HepG2 (cell line): Measurements from ENCODE around the gene TOP2A. TPM values are rescaled to one million over a fixed set of nuclear protein-coding genes. Genes with fewer than 3 reads are reported as not detected.
A peak's percentile ranks its signal among the peaks of the same experiment; 100 is the strongest.

Source experiments
- ATAC-seq: fragments of 200-7000 bp; cut with Tn5 transposase; 3 replicates; pipeline ENCODE4 v1.9.1; 2020; ENCODE audit warnings: mild to moderate bottlenecking, moderate library complexity
- BruUV-seq: library from RNA; stranded (reverse); fragments of 400-500 nt; replicated peaks from 2 replicates; lab custom pipeline; 2021; lab: Mats Ljungman, UMichigan
- CTCF ChIA-PET: fragments of 300-600 bp; formaldehyde crosslinking; extraction: SDS; loops from one replicate; lab custom pipeline; 2021; ENCODE audit warnings: low total read pairs, inconsistent platforms, low intra/inter-chr PET ratio; lab: Yijun Ruan, JAX
- POLR2A ChIA-PET: fragments of 350-600 bp; sonication (Branson Sonifier 250); formaldehyde crosslinking; loops from one replicate; lab custom pipeline; 2020; ENCODE audit warnings: antibody characterized with exemption, inconsistent platforms; lab: Yijun Ruan, JAX
- DNase-seq: peaks from one replicate; pipeline ENCODE4 v3.0.0-alpha.2; 2015; ENCODE audit warnings: low spot score
- FAIRE-seq: peaks from 3 replicates; lab custom pipeline; 2011; peaks lifted over from hg19 to GRCh38; lab: Jason Lieb, UNC
- H2AFZ ChIP-seq: one replicate; pipeline ENCODE4 v1.6.1; 2011; ENCODE audit warnings: low read length, inconsistent platforms
- H3K27ac ChIP-seq: fragments of 300-600 bp; 3 replicates; pipeline ENCODE4 v1.8.0; 2011; ENCODE audit warnings: mixed run types, mild to moderate bottlenecking, mixed read lengths, low read length, inconsistent platforms; ENCODE audit not compliant: insufficient read depth; ENCODE audit errors: extremely low read length
- H3K27me3 ChIP-seq, 2 experiments: fragments of 200-600 bp in 1 of 2; 2 replicates in 1 of 2; 3 replicates in 1 of 2; pipeline versions ENCODE4 v1.6.0 to v1.8.0; 2011; ENCODE audit warnings: low read length in 2 of 2, mild to moderate bottlenecking in 2 of 2, moderate library complexity in 2 of 2, inconsistent platforms in 1 of 2; ENCODE audit not compliant: insufficient read depth in 2 of 2, control insufficient read depth in 1 of 2
- H3K36me3 ChIP-seq, 2 experiments: fragments of 200-600 bp in 1 of 2; replicated peaks in 1 of 2; 2 replicates in 1 of 2; 3 replicates in 1 of 2; pipeline versions ENCODE4 v1.5.1 to v1.8.0; 2011; ENCODE audit warnings: low read length in 2 of 2, inconsistent platforms in 1 of 2; ENCODE audit not compliant: insufficient read depth in 2 of 2, control insufficient read depth in 1 of 2
- H3K4me1 ChIP-seq: 2 replicates; pipeline ENCODE4 v1.5.1; 2012; ENCODE audit warnings: low read length, inconsistent platforms; ENCODE audit not compliant: insufficient read depth
- H3K4me2 ChIP-seq: 2 replicates; pipeline ENCODE4 v1.6.0; 2011; ENCODE audit warnings: low read depth, low read length, inconsistent platforms
- H3K4me3 ChIP-seq, 3 experiments: fragments of 200-600 bp in 1 of 3; sonication (generic), shearing (Covaris generic) in 1 of 3; replicated peaks in 1 of 3; 2 replicates each; pipeline ENCODE4 v1.5.1; 2011 to 2016; ENCODE audit warnings: low read length in 3 of 3, inconsistent platforms in 2 of 3, low read depth in 2 of 3, mild to moderate bottlenecking in 2 of 3, control low read depth in 1 of 3, mixed read lengths in 1 of 3; ENCODE audit not compliant: insufficient read depth in 1 of 3
- H3K79me2 ChIP-seq: one replicate; pipeline ENCODE4 v1.6.1; 2011; ENCODE audit warnings: low read length, inconsistent platforms; ENCODE audit not compliant: insufficient read depth
- H3K9ac ChIP-seq: 2 replicates; pipeline ENCODE4 v1.6.0; 2011; ENCODE audit warnings: mild to moderate bottlenecking, low read depth, low read length, inconsistent platforms; ENCODE audit not compliant: insufficient read depth
- H3K9me3 ChIP-seq: 2 replicates; pipeline ENCODE4 v1.5.1; 2012; ENCODE audit warnings: mild to moderate bottlenecking, low read length
- H4K20me1 ChIP-seq: 2 replicates; pipeline ENCODE4 v1.6.0; 2011; ENCODE audit warnings: inconsistent platforms, mild to moderate bottlenecking, low read length, moderate library complexity; ENCODE audit not compliant: insufficient read depth
- ASH2L ChIP-seq: fragments of 300-600, 200-600 bp; sonication (generic); IDR thresholded peaks from 2 replicates; pipeline ENCODE4 v1.7.0; 2017; ENCODE audit warnings: low read depth, mild to moderate bottlenecking, moderate library complexity, mixed read lengths, low read length; ENCODE audit not compliant: insufficient read length
- MTA1 ChIP-seq: sonication (generic); formaldehyde crosslinking; IDR thresholded peaks from 2 replicates; pipeline ENCODE4 v1.4.0; 2020; ENCODE audit warnings: missing genetic modification reagents, mild to moderate bottlenecking, borderline replicate concordance
- NR2F1 ChIP-seq, 2 experiments: fragments of 450-650 bp in 1 of 2; formaldehyde crosslinking in 1 of 2; IDR thresholded peaks; 2 replicates each; pipeline versions ENCODE4 v1.5.0 to v1.6.1; 2016 to 2020; ENCODE audit warnings: mild to moderate bottlenecking in 1 of 2, missing compliant biosample characterization in 1 of 2, missing genetic modification reagents in 1 of 2, moderate library complexity in 1 of 2
- SP1 ChIP-seq, 2 experiments: fragments of 450-650 bp in 1 of 2; sonication (generic) in 1 of 2; formaldehyde crosslinking in 1 of 2; IDR thresholded peaks; 2 replicates each; pipeline versions ENCODE4 v1.4.0 to v1.6.1; 2016 to 2020; ENCODE audit warnings: missing genetic modification reagents in 1 of 2
- U2AF2 ChIP-seq: fragments of 200-400 bp; formaldehyde crosslinking; IDR thresholded peaks from 2 replicates; pipeline ENCODE4 v1.6.1; 2017; ENCODE audit warnings: low read depth, mild to moderate bottlenecking, low read length
- ZBTB42 ChIP-seq: sonication (generic); formaldehyde crosslinking; IDR thresholded peaks from 2 replicates; pipeline ENCODE4 v1.5.0; 2020; ENCODE audit warnings: mild to moderate bottlenecking, missing genetic modification reagents
- ZBTB7B ChIP-seq: sonication (generic); formaldehyde crosslinking; IDR thresholded peaks from 2 replicates; pipeline ENCODE4 v1.4.0; 2020; ENCODE audit warnings: missing genetic modification reagents
- ZNF12 ChIP-seq: sonication (generic); formaldehyde crosslinking; IDR thresholded peaks from 2 replicates; pipeline ENCODE4 v1.5.0; 2020; ENCODE audit warnings: missing genetic modification reagents
- ZNF20 ChIP-seq: sonication (generic); formaldehyde crosslinking; IDR thresholded peaks from 2 replicates; pipeline ENCODE4 v1.4.0; 2020; ENCODE audit warnings: mild to moderate bottlenecking, moderate library complexity, missing genetic modification reagents
- ZNF274 ChIP-seq: sonication (generic); formaldehyde crosslinking; IDR thresholded peaks from 2 replicates; pipeline ENCODE4 v1.5.1; 2020; ENCODE audit warnings: mild to moderate bottlenecking, missing genetic modification reagents
- ZNF335 ChIP-seq: sonication (generic); formaldehyde crosslinking; IDR thresholded peaks from 2 replicates; pipeline ENCODE4 v1.4.0; 2020; ENCODE audit warnings: missing genetic modification reagents
- ZNF766 ChIP-seq: sonication (generic); formaldehyde crosslinking; IDR thresholded peaks from 2 replicates; pipeline ENCODE4 v1.5.0; 2020; ENCODE audit warnings: missing genetic modification reagents, borderline replicate concordance
- ZNF776 ChIP-seq: sonication (generic); formaldehyde crosslinking; IDR thresholded peaks from 2 replicates; pipeline ENCODE4 v1.4.0; 2020; ENCODE audit warnings: mild to moderate bottlenecking, missing genetic modification reagents
- WGBS: methylation state at CpG from one replicate; pipeline ENCODE4 v1.1.6; 2017; ENCODE audit warnings: low lambda C conversion rate; 5-methylcytosine and 5-hydroxymethylcytosine counted together
- in situ Hi-C: cut with HindIII; loops from 2 replicates; pipeline ENCODE4 v1.10.0; 2017; ENCODE audit warnings: low pct_unique_long_range_greater_than_20kb; ENCODE audit not compliant: extremely low pct_ligation_motif_present
- intact Hi-C: fragments of 100-400 bp; cut with micrococcal nuclease; formaldehyde crosslinking; loops from one replicate; pipeline ENCODE4 v1.10.0; 2022; ENCODE audit not compliant: unreplicated experiment
- polyA plus RNA-seq, 8 experiments: library from polyadenylated mRNA; depleted of rRNA in 3 of 8; stranded (reverse) in 7 of 8; unstranded in 1 of 8; fragments of >200 nt; fragmentation: Illumina TruSeq in 4 of 8; extraction: Trizol in 4 of 8; gene quantifications; 2 replicates each; pipeline versions ENCODE4 v1.2.1 to v1.2.3, GENCODE V29; 2011 to 2016; ENCODE audit warnings: low read depth in 4 of 8, missing spikeins in 1 of 8, mixed read lengths in 1 of 8; ENCODE audit not compliant: insufficient read depth in 1 of 8
- total RNA-seq, 5 experiments: library from RNA; depleted of rRNA; stranded (reverse); fragments of >200 nt; fragmentation: Illumina TruSeq; extraction: Trizol; gene quantifications; 2 replicates each; pipeline ENCODE4 v1.2.3, GENCODE V29; 2016; ENCODE audit warnings: low read depth in 1 of 5
- TF ChIP-seq, protein P1 (sequence below): sonication (generic); formaldehyde crosslinking; IDR thresholded peaks from 2 replicates; pipeline ENCODE4 v1.5.0; 2020; ENCODE audit warnings: missing genetic modification reagents, mild to moderate bottlenecking, borderline replicate concordance
- TF ChIP-seq, protein P2 (sequence below): sonication (generic); formaldehyde crosslinking; IDR thresholded peaks from 2 replicates; pipeline ENCODE4 v1.8.1; 2023; ENCODE audit warnings: mild to moderate bottlenecking, missing genetic modification reagents
- TF ChIP-seq, protein P3 (sequence below): sonication (generic); formaldehyde crosslinking; conservative IDR thresholded peaks from 2 replicates; pipeline ENCODE4 v1.8.0; 2022; ENCODE audit warnings: missing genetic modification reagents
- TF ChIP-seq, protein P4 (sequence below): sonication (generic); formaldehyde crosslinking; IDR thresholded peaks from 2 replicates; pipeline ENCODE4 v1.8.0; 2022; ENCODE audit warnings: mild to moderate bottlenecking, missing genetic modification reagents, moderate library complexity
- TF ChIP-seq, protein P5 (sequence below): sonication (generic); formaldehyde crosslinking; IDR thresholded peaks from 2 replicates; pipeline ENCODE4 v1.4.0; 2020; ENCODE audit warnings: mild to moderate bottlenecking, missing genetic modification reagents

The TOP2A gene
- total and polyA plus RNA-seq, 2 of the 13 experiments (the other 11 are each of a cell fraction or from before 2014, with no cell fraction given) = 108 to 327 TPM

DNA sequence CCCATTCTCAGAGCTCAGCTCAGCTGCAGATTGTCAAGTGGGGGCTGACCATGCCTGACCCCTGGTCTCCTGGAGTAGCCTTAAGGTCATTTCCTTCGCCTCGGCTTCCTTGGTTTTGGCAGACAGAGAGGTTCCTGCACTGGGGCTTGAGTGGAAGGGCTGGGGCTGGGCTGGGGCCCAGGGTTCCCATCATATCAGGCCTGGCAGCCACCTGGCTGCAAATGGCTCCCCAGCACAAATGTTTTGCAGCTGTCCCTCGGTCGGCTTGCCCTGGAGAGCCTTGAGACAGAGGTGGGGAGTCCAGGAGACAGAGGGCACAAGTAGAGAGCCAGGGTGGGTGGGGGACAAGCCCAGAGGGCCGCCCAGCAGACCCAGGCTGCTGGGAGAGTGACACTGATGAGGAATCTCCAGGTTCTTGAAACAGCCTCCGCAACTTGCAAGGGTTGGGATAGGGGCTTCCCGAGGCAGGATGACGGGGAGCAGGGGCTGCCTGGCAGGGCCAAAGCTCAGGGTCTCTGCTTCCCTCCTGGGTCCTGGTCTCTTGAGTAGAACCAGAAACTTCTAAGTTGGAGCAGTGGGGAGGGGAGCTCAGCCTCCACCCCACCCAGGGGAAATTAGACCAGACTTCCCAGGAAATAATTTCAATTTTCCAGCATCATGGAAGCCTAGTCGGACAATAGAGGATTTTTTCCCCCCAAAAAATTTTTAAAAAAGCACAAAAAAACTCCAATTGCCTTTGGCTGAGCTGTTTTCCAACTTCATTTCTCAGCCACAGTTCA is 44.8 kb upstream of the TOP2A start:
- FAIRE-seq = no peak
- H3K9me3 ChIP-seq = no peaks in the 10 kb centered on the region
- peak overlapping the region in 2 of 3 experiments; percentile 17 to 59; a peak in 4 of 6 replicates for H3K4me3 ChIP-seq
- CTCF ChIA-PET = no interaction called here
- no peaks in the 10 kb centered on the region for H4K20me1 ChIP-seq
- H3K4me1 ChIP-seq = peaks cover 51% of the 10 kb centered on the region
- BruUV-seq = no TSS peak
- H3K36me3 ChIP-seq = no peaks in the 10 kb centered on the region
- H2AFZ ChIP-seq = no peak overlapping the region
- H3K27me3 ChIP-seq = peaks cover 3 to 28% of the 10 kb centered on the region in 2 experiments
- no peak; the same call in 1 of the 3 replicates for ATAC-seq
- POLR2A ChIA-PET = interaction anchor here (0.8 to 1.0 kb wide), 2 partner anchors 19 to 100 kb away, joined by 3 read pairs; partner anchors contain the start of gene IGFBP4
- H3K79me2 ChIP-seq = no peaks in the 10 kb centered on the region
- in situ Hi-C loops = no loop called here
- WGBS = 46% methylated on average over 7 of the region's 9 CpGs
- no peak for DNase-seq
- intact Hi-C loops = loop anchor here (2.0 kb wide), 1 partner anchor 20 kb away; the partner anchor contains the start of gene IGFBP4
- no peak overlapping the region for H3K27ac ChIP-seq
- peak overlapping the region; percentile 71 for H3K4me2 ChIP-seq
- peak overlapping the region; percentile 36 for H3K9ac ChIP-seq
- TF ChIP-seq ZNF766 (CRISPR knock-in tag) (no peak), ASH2L (no peak), ZNF274 (CRISPR knock-in tag) (peak; percentile 69; the same call in 1 of the 2 replicates), NR2F1 (CRISPR knock-in tag; IDR thresholded peaks at IDR 0.05) (no peak), ZBTB42 (CRISPR knock-in tag) (no peak), SP1 (IDR thresholded peaks at IDR 0.05) (no peak), SP1 (CRISPR knock-in tag; IDR thresholded peaks at IDR 0.05) (no peak), MTA1 (CRISPR knock-in tag) (no peak), ZNF12 (CRISPR knock-in tag) (no peak), ZNF335 (CRISPR knock-in tag) (0 out of 2 replicates have a peak, but pooled peaks have one; percentile 14), ZBTB7B (CRISPR knock-in tag) (no peak), ZNF776 (CRISPR knock-in tag) (0 out of 2 replicates have a peak, but pooled peaks have one; percentile 23), U2AF2 (no peak), ZNF20 (no peak)
- TF ChIP-seq, protein P1, sequence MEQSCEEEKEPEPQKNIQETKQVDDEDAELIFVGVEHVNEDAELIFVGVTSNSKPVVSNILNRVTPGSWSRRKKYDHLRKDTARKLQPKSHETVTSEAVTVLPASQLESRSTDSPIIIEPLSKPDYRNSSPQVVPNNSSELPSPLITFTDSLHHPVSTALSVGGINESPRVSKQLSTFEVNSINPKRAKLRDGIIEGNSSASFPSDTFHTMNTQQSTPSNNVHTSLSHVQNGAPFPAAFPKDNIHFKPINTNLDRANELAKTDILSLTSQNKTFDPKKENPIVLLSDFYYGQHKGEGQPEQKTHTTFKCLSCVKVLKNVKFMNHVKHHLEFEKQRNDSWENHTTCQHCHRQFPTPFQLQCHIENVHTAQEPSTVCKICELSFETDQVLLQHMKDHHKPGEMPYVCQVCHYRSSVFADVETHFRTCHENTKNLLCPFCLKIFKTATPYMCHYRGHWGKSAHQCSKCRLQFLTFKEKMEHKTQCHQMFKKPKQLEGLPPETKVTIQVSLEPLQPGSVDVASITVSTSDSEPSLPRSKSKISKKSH = no peak
- TF ChIP-seq, protein P2, sequence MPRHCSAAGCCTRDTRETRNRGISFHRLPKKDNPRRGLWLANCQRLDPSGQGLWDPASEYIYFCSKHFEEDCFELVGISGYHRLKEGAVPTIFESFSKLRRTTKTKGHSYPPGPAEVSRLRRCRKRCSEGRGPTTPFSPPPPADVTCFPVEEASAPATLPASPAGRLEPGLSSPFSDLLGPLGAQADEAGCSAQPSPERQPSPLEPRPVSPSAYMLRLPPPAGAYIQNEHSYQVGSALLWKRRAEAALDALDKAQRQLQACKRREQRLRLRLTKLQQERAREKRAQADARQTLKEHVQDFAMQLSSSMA (CRISPR knock-in tag) = 0 out of 2 replicates have a peak, but pooled peaks have one; percentile 17
- TF ChIP-seq, protein P3, sequence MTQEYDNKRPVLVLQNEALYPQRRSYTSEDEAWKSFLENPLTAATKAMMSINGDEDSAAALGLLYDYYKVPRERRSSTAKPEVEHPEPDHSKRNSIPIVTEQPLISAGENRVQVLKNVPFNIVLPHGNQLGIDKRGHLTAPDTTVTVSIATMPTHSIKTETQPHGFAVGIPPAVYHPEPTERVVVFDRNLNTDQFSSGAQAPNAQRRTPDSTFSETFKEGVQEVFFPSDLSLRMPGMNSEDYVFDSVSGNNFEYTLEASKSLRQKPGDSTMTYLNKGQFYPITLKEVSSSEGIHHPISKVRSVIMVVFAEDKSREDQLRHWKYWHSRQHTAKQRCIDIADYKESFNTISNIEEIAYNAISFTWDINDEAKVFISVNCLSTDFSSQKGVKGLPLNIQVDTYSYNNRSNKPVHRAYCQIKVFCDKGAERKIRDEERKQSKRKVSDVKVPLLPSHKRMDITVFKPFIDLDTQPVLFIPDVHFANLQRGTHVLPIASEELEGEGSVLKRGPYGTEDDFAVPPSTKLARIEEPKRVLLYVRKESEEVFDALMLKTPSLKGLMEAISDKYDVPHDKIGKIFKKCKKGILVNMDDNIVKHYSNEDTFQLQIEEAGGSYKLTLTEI (CRISPR knock-in tag) = no peak
- TF ChIP-seq, protein P4, sequence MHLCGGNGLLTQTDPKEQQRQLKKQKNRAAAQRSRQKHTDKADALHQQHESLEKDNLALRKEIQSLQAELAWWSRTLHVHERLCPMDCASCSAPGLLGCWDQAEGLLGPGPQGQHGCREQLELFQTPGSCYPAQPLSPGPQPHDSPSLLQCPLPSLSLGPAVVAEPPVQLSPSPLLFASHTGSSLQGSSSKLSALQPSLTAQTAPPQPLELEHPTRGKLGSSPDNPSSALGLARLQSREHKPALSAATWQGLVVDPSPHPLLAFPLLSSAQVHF (CRISPR knock-in tag) = no peak
- TF ChIP-seq, protein P5, sequence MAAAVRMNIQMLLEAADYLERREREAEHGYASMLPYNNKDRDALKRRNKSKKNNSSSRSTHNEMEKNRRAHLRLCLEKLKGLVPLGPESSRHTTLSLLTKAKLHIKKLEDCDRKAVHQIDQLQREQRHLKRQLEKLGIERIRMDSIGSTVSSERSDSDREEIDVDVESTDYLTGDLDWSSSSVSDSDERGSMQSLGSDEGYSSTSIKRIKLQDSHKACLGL (CRISPR knock-in tag) = 0 out of 2 replicates have a peak, but pooled peaks have one; percentile 47
